Panc1 (cell line): ENCODE results near the gene RETREG3.

ENCODE experiments used
- CTCF ChIP-seq: fragments of 450-650 bp; IDR thresholded peaks from 2 replicates; pipeline ENCODE4 v1.5.1; 2017; ENCODE audit warnings: mild to moderate bottlenecking
- REST ChIP-seq, 2 experiments: IDR thresholded peaks; 2 replicates each; pipeline ENCODE4 v1.6.1; 2011 to 2012; ENCODE audit warnings: low read depth in 2 of 2, control low read depth in 1 of 2, low read length in 1 of 2, mild to moderate bottlenecking in 1 of 2, moderate library complexity in 1 of 2; ENCODE audit not compliant: insufficient read depth in 1 of 2

GRCh38 chr17:42585353-42585752 is 23.8 kb downstream of the RETREG3 start:
- no peak for TF ChIP-seq CTCF
- no peak for TF ChIP-seq REST (IDR thresholded peaks at IDR 0.05; ENCODE audit: insufficient read depth in 1 of 2, low read depth in 2 of 2, low read length in 1 of 2)
